ENCODE data around the gene ZFYVE9.

GRCh38 chr1:52216907-52217458 lies 75.1 kb downstream of the ZFYVE9 start:
- TF ChIP-seq, protein P1, sequence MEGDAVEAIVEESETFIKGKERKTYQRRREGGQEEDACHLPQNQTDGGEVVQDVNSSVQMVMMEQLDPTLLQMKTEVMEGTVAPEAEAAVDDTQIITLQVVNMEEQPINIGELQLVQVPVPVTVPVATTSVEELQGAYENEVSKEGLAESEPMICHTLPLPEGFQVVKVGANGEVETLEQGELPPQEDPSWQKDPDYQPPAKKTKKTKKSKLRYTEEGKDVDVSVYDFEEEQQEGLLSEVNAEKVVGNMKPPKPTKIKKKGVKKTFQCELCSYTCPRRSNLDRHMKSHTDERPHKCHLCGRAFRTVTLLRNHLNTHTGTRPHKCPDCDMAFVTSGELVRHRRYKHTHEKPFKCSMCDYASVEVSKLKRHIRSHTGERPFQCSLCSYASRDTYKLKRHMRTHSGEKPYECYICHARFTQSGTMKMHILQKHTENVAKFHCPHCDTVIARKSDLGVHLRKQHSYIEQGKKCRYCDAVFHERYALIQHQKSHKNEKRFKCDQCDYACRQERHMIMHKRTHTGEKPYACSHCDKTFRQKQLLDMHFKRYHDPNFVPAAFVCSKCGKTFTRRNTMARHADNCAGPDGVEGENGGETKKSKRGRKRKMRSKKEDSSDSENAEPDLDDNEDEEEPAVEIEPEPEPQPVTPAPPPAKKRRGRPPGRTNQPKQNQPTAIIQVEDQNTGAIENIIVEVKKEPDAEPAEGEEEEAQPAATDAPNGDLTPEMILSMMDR (IDR thresholded peaks at IDR 0.05): no peak
- TF ChIP-seq POLR2A (IDR thresholded peaks at IDR 0.05) (no peak), POLR2AphosphoS5 (IDR thresholded peaks at IDR 0.05) (no peak), EP300 (IDR thresholded peaks at IDR 0.05; ENCODE audit: low read depth) (no peak)

All from transverse colon (tissue), 4 donors.